K562 (cell line): ENCODE results near the gene LRGUK. TPM values are rescaled to one million over a fixed set of nuclear protein-coding genes. Genes with fewer than 3 reads are reported as not detected.

Experiments used
- ATAC-seq: fragments of 200-7000 bp; cut with Tn5 transposase; 3 replicates; pipeline ENCODE4 v1.9.1; 2020; ENCODE audit warnings: moderate library complexity
- BruUV-seq: library from RNA; stranded (reverse); fragments of 400-500 nt; replicated peaks from 2 replicates; lab custom pipeline; 2021; lab: Mats Ljungman, UMichigan
- CTCF ChIA-PET: fragments of 300-600 bp; formaldehyde crosslinking; extraction: SDS; loops from one replicate; lab custom pipeline; 2021; ENCODE audit warnings: low intra/inter-chr PET ratio; lab: Yijun Ruan, JAX
- POLR2A ChIA-PET: fragments of 300-600, 350-650 bp; sonication (Branson Sonifier 250); formaldehyde crosslinking; extraction: SDS; loops from one replicate; lab custom pipeline; 2021; ENCODE audit warnings: antibody characterized with exemption, inconsistent platforms; lab: Yijun Ruan, JAX
- DNase-seq, 4 experiments: peaks; one replicate each; pipeline versions ENCODE4 v3.0.0 to v3.0.0-alpha.2; 2011 to 2018; ENCODE audit warnings: low spot score in 3 of 4, mixed read lengths in 3 of 4; ENCODE audit errors: extremely low read depth in 1 of 4
- FAIRE-seq: peaks from 2 replicates; lab custom pipeline; 2011; peaks lifted over from hg19 to GRCh38; lab: Jason Lieb, UNC
- H2AFZ ChIP-seq: 2 replicates; pipeline ENCODE4 v1.6.0; 2011; ENCODE audit warnings: low read depth, low read length, control low read depth, inconsistent platforms
- H3K27ac ChIP-seq: fragments of 200-600 bp; 3 replicates; pipeline ENCODE4 v1.8.0; 2011; ENCODE audit warnings: low read depth, mild to moderate bottlenecking, control low read depth, inconsistent platforms, low read length, moderate library complexity, mixed read lengths; ENCODE audit errors: extremely low read depth
- H3K27me3 ChIP-seq, 2 experiments: fragments of 300-600 bp in 1 of 2; 2 replicates in 1 of 2; 3 replicates in 1 of 2; pipeline versions ENCODE4 v1.6.0 to v1.8.0; 2011; ENCODE audit warnings: inconsistent platforms in 2 of 2, low read length in 2 of 2, mild to moderate bottlenecking in 1 of 2, mixed read lengths in 1 of 2, moderate library complexity in 1 of 2; ENCODE audit not compliant: control insufficient read depth in 2 of 2, insufficient read depth in 2 of 2
- H3K36me3 ChIP-seq: fragments of 300-600 bp; 3 replicates; pipeline ENCODE4 v1.8.0; 2011; ENCODE audit warnings: mild to moderate bottlenecking, low read length, inconsistent platforms; ENCODE audit not compliant: control insufficient read depth, insufficient read depth
- H3K4me1 ChIP-seq, 2 experiments: fragments of 200-600 bp in 1 of 2; replicated peaks in 1 of 2; 2 replicates in 1 of 2; 3 replicates in 1 of 2; pipeline versions ENCODE4 v1.5.1 to v1.8.0; 2011; ENCODE audit warnings: inconsistent platforms in 2 of 2, low read length in 2 of 2, mild to moderate bottlenecking in 1 of 2, mixed read lengths in 1 of 2, moderate library complexity in 1 of 2; ENCODE audit not compliant: control insufficient read depth in 2 of 2, insufficient read depth in 2 of 2
- H3K4me2 ChIP-seq: 2 replicates; pipeline ENCODE4 v1.6.1; 2011; ENCODE audit warnings: low read length, control low read depth, inconsistent platforms, mixed read lengths; ENCODE audit not compliant: insufficient read depth
- H3K4me3 ChIP-seq: fragments of 200-600 bp; sonication (generic), shearing (Covaris generic); 2 replicates; pipeline ENCODE4 v1.5.1; 2016; ENCODE audit warnings: control low read depth, inconsistent platforms
- H3K79me2 ChIP-seq: fragments of 200-600 bp; 3 replicates; pipeline ENCODE4 v1.8.0; 2011; ENCODE audit warnings: low read length, inconsistent platforms; ENCODE audit not compliant: control insufficient read depth, insufficient read depth
- H3K9ac ChIP-seq, 2 experiments: 2 replicates each; pipeline versions ENCODE4 v1.6.0 to v1.6.1; 2011; ENCODE audit warnings: low read depth in 2 of 2, low read length in 2 of 2, control low read depth in 1 of 2, inconsistent platforms in 1 of 2, mild to moderate bottlenecking in 1 of 2, mixed read lengths in 1 of 2; ENCODE audit not compliant: insufficient read depth in 1 of 2
- H3K9me1 ChIP-seq: one replicate; pipeline ENCODE4 v1.6.0; 2011; ENCODE audit warnings: inconsistent platforms, mild to moderate bottlenecking, low read length, moderate library complexity; ENCODE audit not compliant: control insufficient read depth, insufficient read depth
- H3K9me3 ChIP-seq: replicated peaks from 2 replicates; pipeline ENCODE4 v1.5.1; 2011; ENCODE audit warnings: low read depth, low read length, inconsistent platforms; ENCODE audit not compliant: control insufficient read depth, insufficient read depth
- H4K20me1 ChIP-seq: replicated peaks from 2 replicates; pipeline ENCODE4 v1.6.1; 2011; ENCODE audit warnings: low read length, inconsistent platforms, mixed read lengths; ENCODE audit not compliant: control insufficient read depth, insufficient read depth
- CHCHD3 ChIP-seq: fragments of 250-450 bp; sonication (Bioruptor Pico); IDR thresholded peaks from 2 replicates; pipeline ENCODE4 v2.1.2; 2022; ENCODE audit warnings: mild to moderate bottlenecking
- GTF2F1 ChIP-seq: IDR thresholded peaks from 2 replicates; pipeline ENCODE4 v1.6.1; 2011; ENCODE audit warnings: low read depth, low read length, improper control_type of control experiment
- HDAC8 ChIP-seq: fragments of 450-650 bp; IDR thresholded peaks from 2 replicates; pipeline ENCODE4 v1.6.1; 2016; ENCODE audit warnings: mild to moderate bottlenecking, missing genetic modification characterization, moderate library complexity, missing compliant biosample characterization
- NCOA4 ChIP-seq: fragments of 450-650 bp; IDR thresholded peaks from 2 replicates; pipeline ENCODE4 v1.6.1; 2018; ENCODE audit warnings: mild to moderate bottlenecking; ENCODE audit not compliant: partially characterized antibody
- SIRT6 ChIP-seq: IDR thresholded peaks from one replicate; pipeline ENCODE4 v1.6.1; 2012; ENCODE audit warnings: low read depth, mild to moderate bottlenecking, control low read depth, inconsistent platforms, low read length, moderate library complexity
- ZNF232 ChIP-seq: sonication (generic); formaldehyde crosslinking; IDR thresholded peaks from 2 replicates; pipeline ENCODE4 v1.8.0; 2022; ENCODE audit warnings: mild to moderate bottlenecking, missing genetic modification reagents
- ZNF668 ChIP-seq: fragments of 250-450 bp; sonication (Bioruptor Pico); IDR thresholded peaks from 2 replicates; pipeline ENCODE4 v1.8.0; 2022; ENCODE audit warnings: mild to moderate bottlenecking, inconsistent platforms
- ZNF707 ChIP-seq: fragments of 250-450 bp; sonication (Bioruptor Pico); conservative IDR thresholded peaks from 2 replicates; pipeline ENCODE4 v1.8.0; 2022; ENCODE audit warnings: inconsistent platforms, mild to moderate bottlenecking, moderate library complexity
- ZSCAN32 ChIP-seq: fragments of 450-650 bp; formaldehyde crosslinking; IDR thresholded peaks from 2 replicates; pipeline ENCODE4 v1.4.0; 2020; ENCODE audit warnings: mild to moderate bottlenecking, moderate library complexity
- WGBS: fragments of 100-300 bp; shearing (Covaris generic); methylation state at CpG from one replicate; pipeline ENCODE4 v1.1.6; 2016; ENCODE audit warnings: low coverage, mixed read lengths; ENCODE audit not compliant: insufficient coverage; ENCODE audit errors: missing lambda C conversion rate; 5-methylcytosine and 5-hydroxymethylcytosine counted together
- in situ Hi-C: fragments of 300-500 bp; cut with MboI; formaldehyde crosslinking; loops from 4 replicates; pipeline ENCODE4 v1.15.0; 2018; ENCODE audit warnings: inconsistent platforms, mixed read lengths
- intact Hi-C: fragments of 100-400 bp; cut with micrococcal nuclease; formaldehyde crosslinking; loops from 2 replicates; pipeline ENCODE4 v1.14.2; 2022
- polyA plus RNA-seq, 8 experiments: library from polyadenylated mRNA; depleted of rRNA in 4 of 8; stranded (reverse) in 5 of 8; unstranded in 3 of 8; fragments of >200 nt; fragmentation: Nextera tagmentation in 2 of 8; fragmentation: Illumina TruSeq in 1 of 8; extraction: Ambion mirVana in 2 of 8; extraction: Trizol in 1 of 8; gene quantifications; 2 replicates each; pipeline versions ENCODE4 v1.2.1 to v1.2.3, GENCODE V29; 2011 to 2014; ENCODE audit warnings: inconsistent platforms in 1 of 8, missing spikeins in 1 of 8
- total RNA-seq, 7 experiments: library from RNA; depleted of rRNA in 6 of 7; stranded (reverse); fragments of >200 nt in 6 of 7; fragmentation: Illumina TruSeq in 2 of 7; extraction: Trizol in 2 of 7; gene quantifications; 2 replicates each; pipeline versions ENCODE4 v1.2.1 to v1.2.3, GENCODE V29; 2011 to 2021; ENCODE audit warnings: low replicate concordance in 1 of 7
- TF ChIP-seq, protein P1 (sequence below): sonication (generic); formaldehyde crosslinking; IDR thresholded peaks from 2 replicates; pipeline ENCODE4 v1.8.1; 2023; ENCODE audit warnings: mild to moderate bottlenecking, missing genetic modification reagents
- TF ChIP-seq, protein P2 (sequence below): fragments of 200-800 bp; sonication (Bioruptor generic); IDR thresholded peaks from 2 replicates; pipeline ENCODE4 v1.6.1; 2016; ENCODE audit warnings: missing genetic modification characterization, missing compliant biosample characterization

The LRGUK gene
- total and polyA plus RNA-seq, 9 of the 15 experiments (the other 6 are each of a cell fraction or from before 2014, with no cell fraction given), result 0.04 to 0.33 (median 0.18) TPM

DNA sequence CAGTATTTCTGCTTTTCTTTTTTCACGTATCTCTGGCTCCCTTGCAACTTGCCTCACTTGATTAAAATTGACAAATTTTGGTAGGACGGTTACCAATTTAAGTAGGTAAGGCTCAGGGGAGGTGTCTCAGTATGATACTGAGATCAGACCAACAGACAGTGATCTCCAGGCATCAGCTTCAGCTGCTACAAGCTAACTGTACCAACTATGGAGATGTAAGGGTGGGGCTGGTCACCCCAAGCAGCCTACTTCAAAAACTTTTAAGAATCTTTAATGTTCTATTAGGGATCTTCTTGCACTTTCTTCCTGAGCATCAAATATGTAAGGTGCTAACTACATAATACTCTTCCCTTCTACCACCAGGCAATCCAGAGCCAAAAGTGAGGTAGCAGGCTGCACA is 162.7 kb downstream of the LRGUK start:
- intact Hi-C loops (no loop called here), in situ Hi-C loops (no loop called here)
- Histone ChIP-seq H3K4me2 (no peak overlapping the region), H3K9me1 (no peaks in the 10 kb centered on the region), H3K9me3 (no peaks in the 10 kb centered on the region), H3K4me1 (peaks cover 0 to 9% of the 10 kb centered on the region in 2 experiments; a peak in 2 of 5 replicates), H4K20me1 (no peaks in the 10 kb centered on the region), H3K36me3 (peaks cover 12% of the 10 kb centered on the region; the same call in 2 of the 3 replicates), H3K79me2 (no peaks in the 10 kb centered on the region), H3K27me3 (no peaks in the 10 kb centered on the region), H3K9ac (no peak overlapping the region), H3K4me3 (no peak overlapping the region), H3K27ac (no peak overlapping the region), H2AFZ (no peak overlapping the region)
- 56% methylated on average over 2 of the region's 2 CpGs for WGBS
- ChIA-PET CTCF (no interaction called here), POLR2A (interaction anchor here (0.7 to 2.0 kb wide), 3 partner anchors 9 to 30 kb away, joined by 3 to 5 read pairs (median 3); no protein-coding TSS in a partner anchor)
- no peak for FAIRE-seq
- DNase-seq, result no peak
- ATAC-seq, result no peak
- no TSS peak for BruUV-seq
- no peak for TF ChIP-seq ZNF668
- TF ChIP-seq, protein P1, sequence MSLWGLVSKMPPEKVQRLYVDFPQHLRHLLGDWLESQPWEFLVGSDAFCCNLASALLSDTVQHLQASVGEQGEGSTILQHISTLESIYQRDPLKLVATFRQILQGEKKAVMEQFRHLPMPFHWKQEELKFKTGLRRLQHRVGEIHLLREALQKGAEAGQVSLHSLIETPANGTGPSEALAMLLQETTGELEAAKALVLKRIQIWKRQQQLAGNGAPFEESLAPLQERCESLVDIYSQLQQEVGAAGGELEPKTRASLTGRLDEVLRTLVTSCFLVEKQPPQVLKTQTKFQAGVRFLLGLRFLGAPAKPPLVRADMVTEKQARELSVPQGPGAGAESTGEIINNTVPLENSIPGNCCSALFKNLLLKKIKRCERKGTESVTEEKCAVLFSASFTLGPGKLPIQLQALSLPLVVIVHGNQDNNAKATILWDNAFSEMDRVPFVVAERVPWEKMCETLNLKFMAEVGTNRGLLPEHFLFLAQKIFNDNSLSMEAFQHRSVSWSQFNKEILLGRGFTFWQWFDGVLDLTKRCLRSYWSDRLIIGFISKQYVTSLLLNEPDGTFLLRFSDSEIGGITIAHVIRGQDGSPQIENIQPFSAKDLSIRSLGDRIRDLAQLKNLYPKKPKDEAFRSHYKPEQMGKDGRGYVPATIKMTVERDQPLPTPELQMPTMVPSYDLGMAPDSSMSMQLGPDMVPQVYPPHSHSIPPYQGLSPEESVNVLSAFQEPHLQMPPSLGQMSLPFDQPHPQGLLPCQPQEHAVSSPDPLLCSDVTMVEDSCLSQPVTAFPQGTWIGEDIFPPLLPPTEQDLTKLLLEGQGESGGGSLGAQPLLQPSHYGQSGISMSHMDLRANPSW, result no peak
- TF ChIP-seq GTF2F1, result no peak
- no peak for TF ChIP-seq ZNF232 (CRISPR knock-in tag)
- TF ChIP-seq ZSCAN32 (CRISPR knock-in tag), result no peak
- no peak for TF ChIP-seq CHCHD3 (CRISPR knock-in tag)
- no peak for TF ChIP-seq NCOA4
- TF ChIP-seq, protein P2, sequence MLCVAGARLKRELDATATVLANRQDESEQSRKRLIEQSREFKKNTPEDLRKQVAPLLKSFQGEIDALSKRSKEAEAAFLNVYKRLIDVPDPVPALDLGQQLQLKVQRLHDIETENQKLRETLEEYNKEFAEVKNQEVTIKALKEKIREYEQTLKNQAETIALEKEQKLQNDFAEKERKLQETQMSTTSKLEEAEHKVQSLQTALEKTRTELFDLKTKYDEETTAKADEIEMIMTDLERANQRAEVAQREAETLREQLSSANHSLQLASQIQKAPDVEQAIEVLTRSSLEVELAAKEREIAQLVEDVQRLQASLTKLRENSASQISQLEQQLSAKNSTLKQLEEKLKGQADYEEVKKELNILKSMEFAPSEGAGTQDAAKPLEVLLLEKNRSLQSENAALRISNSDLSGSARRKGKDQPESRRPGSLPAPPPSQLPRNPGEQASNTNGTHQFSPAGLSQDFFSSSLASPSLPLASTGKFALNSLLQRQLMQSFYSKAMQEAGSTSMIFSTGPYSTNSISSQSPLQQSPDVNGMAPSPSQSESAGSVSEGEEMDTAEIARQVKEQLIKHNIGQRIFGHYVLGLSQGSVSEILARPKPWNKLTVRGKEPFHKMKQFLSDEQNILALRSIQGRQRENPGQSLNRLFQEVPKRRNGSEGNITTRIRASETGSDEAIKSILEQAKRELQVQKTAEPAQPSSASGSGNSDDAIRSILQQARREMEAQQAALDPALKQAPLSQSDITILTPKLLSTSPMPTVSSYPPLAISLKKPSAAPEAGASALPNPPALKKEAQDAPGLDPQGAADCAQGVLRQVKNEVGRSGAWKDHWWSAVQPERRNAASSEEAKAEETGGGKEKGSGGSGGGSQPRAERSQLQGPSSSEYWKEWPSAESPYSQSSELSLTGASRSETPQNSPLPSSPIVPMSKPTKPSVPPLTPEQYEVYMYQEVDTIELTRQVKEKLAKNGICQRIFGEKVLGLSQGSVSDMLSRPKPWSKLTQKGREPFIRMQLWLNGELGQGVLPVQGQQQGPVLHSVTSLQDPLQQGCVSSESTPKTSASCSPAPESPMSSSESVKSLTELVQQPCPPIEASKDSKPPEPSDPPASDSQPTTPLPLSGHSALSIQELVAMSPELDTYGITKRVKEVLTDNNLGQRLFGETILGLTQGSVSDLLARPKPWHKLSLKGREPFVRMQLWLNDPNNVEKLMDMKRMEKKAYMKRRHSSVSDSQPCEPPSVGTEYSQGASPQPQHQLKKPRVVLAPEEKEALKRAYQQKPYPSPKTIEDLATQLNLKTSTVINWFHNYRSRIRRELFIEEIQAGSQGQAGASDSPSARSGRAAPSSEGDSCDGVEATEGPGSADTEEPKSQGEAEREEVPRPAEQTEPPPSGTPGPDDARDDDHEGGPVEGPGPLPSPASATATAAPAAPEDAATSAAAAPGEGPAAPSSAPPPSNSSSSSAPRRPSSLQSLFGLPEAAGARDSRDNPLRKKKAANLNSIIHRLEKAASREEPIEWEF, result no peak
- no peak for TF ChIP-seq SIRT6
- no peak for TF ChIP-seq HDAC8 (tag)
- no peak for TF ChIP-seq ZNF707 (CRISPR knock-in tag)
